Fibroblast of the aortic adventitia (primary cell): ENCODE data around the gene CDX2. TPM values are rescaled to one million over a fixed set of nuclear protein-coding genes. Genes with fewer than 3 reads are reported as not detected.

Experiments used
- DNase-seq: peaks from one replicate; pipeline ENCODE4 v3.0.0-alpha.2; 2010; ENCODE audit warnings: low read depth
- H3K4me3 ChIP-seq: 2 replicates; pipeline ENCODE4 v1.5.1; 2011; ENCODE audit warnings: low read depth, mild to moderate bottlenecking, control low read depth, low read length, moderate library complexity
- total RNA-seq: library from RNA; depleted of rRNA; stranded (reverse); fragments of >200 nt; gene quantifications from 2 replicates; pipeline ENCODE4 v1.2.3, GENCODE V29; 2012; ENCODE audit warnings: low replicate concordance
- TF ChIP-seq, protein P1 (sequence below): IDR thresholded peaks from 2 replicates; pipeline ENCODE4 v1.5.1; 2011; ENCODE audit warnings: mild to moderate bottlenecking, low read length, control low read depth, inconsistent platforms; ENCODE audit not compliant: insufficient read depth

CDX2 gene
- total RNA-seq, 1 donor, result not detected

GRCh38 chr13:27988520-27988919 lies 19.4 kb upstream of the CDX2 start, which contains the start of gene URAD:
Gene URAD (minus strand): TSS chr13:27988693. CDS start chr13:27988637, 56 bp downstream.
- H3K4me3 ChIP-seq, result no peak within 1 kb of the TSS
- DNase-seq, result no peak
- TF ChIP-seq, protein P1, sequence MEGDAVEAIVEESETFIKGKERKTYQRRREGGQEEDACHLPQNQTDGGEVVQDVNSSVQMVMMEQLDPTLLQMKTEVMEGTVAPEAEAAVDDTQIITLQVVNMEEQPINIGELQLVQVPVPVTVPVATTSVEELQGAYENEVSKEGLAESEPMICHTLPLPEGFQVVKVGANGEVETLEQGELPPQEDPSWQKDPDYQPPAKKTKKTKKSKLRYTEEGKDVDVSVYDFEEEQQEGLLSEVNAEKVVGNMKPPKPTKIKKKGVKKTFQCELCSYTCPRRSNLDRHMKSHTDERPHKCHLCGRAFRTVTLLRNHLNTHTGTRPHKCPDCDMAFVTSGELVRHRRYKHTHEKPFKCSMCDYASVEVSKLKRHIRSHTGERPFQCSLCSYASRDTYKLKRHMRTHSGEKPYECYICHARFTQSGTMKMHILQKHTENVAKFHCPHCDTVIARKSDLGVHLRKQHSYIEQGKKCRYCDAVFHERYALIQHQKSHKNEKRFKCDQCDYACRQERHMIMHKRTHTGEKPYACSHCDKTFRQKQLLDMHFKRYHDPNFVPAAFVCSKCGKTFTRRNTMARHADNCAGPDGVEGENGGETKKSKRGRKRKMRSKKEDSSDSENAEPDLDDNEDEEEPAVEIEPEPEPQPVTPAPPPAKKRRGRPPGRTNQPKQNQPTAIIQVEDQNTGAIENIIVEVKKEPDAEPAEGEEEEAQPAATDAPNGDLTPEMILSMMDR, result no peak

DNA sequence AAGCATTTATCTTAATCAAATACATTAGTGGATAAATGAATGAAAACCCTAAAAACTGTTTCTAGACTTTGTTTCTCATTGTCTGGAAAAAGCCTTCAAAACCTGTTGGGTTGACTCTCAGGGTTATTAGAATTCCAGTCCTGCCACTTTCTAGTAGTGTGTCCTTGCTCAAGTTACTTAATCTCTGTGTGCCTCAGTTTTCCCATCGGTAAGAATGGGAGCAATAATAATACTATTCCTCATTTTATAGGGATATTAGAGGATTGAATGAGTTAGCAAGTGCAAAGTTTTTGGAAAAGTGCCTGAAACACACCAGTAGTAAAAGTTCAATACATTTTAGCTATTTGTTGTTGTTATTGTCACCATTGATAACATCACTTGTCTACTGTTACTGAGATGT lies 16.5 kb upstream of the CDX2 start:
- TF ChIP-seq, protein P1, result no peak
- no peak overlapping the region for H3K4me3 ChIP-seq
- DNase-seq, result no peak

DNA sequence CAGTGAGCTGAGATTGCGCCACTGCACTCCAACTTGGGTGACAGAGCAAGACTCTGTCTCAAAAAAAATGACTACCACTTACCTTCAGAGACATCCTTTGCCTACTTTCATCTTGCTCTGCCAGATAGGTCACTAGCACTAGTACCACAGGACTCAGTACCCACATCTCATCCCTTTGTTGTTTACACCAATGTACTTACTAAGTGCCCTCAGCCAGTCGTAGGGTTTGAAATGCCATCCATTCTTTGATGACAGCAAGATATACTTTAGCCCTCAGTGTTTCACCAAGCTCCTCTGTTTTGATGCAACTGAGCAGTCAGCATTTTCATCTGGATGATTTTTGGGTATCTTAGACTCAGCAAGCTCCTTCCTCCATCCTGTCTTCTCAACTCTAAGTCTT lies 13.2 kb upstream of the CDX2 start:
- H3K4me3 ChIP-seq, result no peak overlapping the region

DNA sequence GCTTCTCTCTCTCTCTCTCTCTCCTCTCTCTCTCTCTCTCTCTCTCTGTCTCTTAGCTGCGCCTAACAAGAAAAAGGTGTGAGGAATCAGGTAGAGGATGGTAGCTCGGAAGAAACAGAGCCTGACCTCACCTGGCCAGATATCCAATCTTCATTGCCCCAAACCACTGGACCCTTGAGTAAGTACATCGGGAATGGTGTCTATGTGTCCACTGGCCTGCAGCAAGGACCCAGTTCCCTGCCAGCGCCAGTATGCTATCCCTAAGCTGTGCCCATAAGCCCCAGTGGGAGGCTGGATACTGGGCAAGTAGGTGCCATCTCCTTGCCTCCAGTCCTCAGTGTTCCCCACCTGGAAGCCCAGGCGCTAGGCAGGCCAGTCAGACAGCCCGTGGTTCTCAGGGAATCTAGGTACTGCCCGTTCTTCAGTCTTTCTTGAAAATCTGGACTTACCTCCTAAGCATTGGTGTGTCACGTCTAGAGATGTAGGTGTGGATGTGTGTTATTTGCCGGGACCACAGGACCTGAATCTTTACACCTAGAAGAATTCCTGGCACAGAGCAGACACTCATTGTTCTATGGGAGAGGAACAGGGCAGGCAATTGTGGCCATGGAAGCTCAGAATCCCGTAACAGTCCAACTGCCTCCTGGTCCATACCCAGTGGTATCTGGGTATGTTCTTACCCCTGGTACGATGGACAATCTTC lies 12.0 kb upstream of the CDX2 start:
- no peak overlapping the region for H3K4me3 ChIP-seq
- TF ChIP-seq, protein P1, result no peak
- no peak for DNase-seq

More for the DNA sequence above, 13.2 kb upstream of the CDX2 start:
- TF ChIP-seq, protein P1, result no peak
- DNase-seq, result no peak

GRCh38 chr13:27980280-27980998 lies 11.3 kb upstream of the CDX2 start:
- TF ChIP-seq, protein P1, result no peak

GRCh38 chr13:27979765-27980279 lies 10.7 kb upstream of the CDX2 start:
- H3K4me3 ChIP-seq, result no peak overlapping the region
- no peak for DNase-seq
- TF ChIP-seq, protein P1, result no peak

More at GRCh38 chr13:27980280-27980998, 11.3 kb upstream of the CDX2 start:
- H3K4me3 ChIP-seq, result no peak overlapping the region
- DNase-seq, result no peak
